Tibial artery (tissue), 4 donors: Measurements from ENCODE around the gene BTBD9.
A peak's percentile ranks its signal among the peaks of the same experiment; 100 is the strongest.

Experiments
- DNase-seq, 2 donors: peaks; one replicate each; pipeline ENCODE4 v3.0.0-alpha.2; 2019
- H3K27ac ChIP-seq, 2 donors: fragments of 200-600 bp; sonication (generic) in 1 of 2; 1 replicate in 1 of 2; 2 replicates in 1 of 2; pipeline ENCODE4 v1.5.1; 2018 to 2019; ENCODE audit warnings: mild to moderate bottlenecking in 1 of 2
- H3K27me3 ChIP-seq, 2 donors: fragments of 200-600 bp; sonication (generic) in 1 of 2; one replicate each; pipeline versions ENCODE4 v1.5.1 to v1.6.0; 2016 to 2019
- H3K36me3 ChIP-seq, 3 donors: fragments of 200-600 bp; sonication (generic) in 2 of 3; one replicate each; pipeline ENCODE4 v1.5.1; 2016 to 2019; ENCODE audit warnings: mild to moderate bottlenecking in 2 of 3
- H3K4me1 ChIP-seq, 4 donors: fragments of 200-600 bp; sonication (generic) in 2 of 4; 1 replicate in 3 of 4; 2 replicates in 1 of 4; pipeline ENCODE4 v1.5.1; 2016 to 2019
- H3K4me3 ChIP-seq, 2 donors: fragments of 200-600 bp; sonication (generic) in 1 of 2; 1 replicate in 1 of 2; 2 replicates in 1 of 2; pipeline ENCODE4 v1.5.1; 2018 to 2019; ENCODE audit warnings: mild to moderate bottlenecking in 2 of 2
- H3K9me3 ChIP-seq, 3 donors: fragments of 200-600 bp; sonication (generic) in 1 of 3; one replicate each; pipeline ENCODE4 v1.5.1; 2016 to 2019
- intact Hi-C: fragments of 100-400 bp; cut with DNase I; formaldehyde crosslinking; loops from one replicate; pipeline ENCODE4 v1.15.0; 2023; ENCODE audit warnings: low total_unique reads
- TF ChIP-seq, protein P1 (sequence below), 2 experiments: fragments of 200-600 bp in 1 of 2; fragments of 450-650 bp in 1 of 2; IDR thresholded peaks; one replicate each; pipeline ENCODE4 v1.5.1; 2017 to 2019; ENCODE audit warnings: antibody characterized with exemption in 2 of 2, mild to moderate bottlenecking in 1 of 2, moderate library complexity in 1 of 2

The BTBD9 gene

DNA sequence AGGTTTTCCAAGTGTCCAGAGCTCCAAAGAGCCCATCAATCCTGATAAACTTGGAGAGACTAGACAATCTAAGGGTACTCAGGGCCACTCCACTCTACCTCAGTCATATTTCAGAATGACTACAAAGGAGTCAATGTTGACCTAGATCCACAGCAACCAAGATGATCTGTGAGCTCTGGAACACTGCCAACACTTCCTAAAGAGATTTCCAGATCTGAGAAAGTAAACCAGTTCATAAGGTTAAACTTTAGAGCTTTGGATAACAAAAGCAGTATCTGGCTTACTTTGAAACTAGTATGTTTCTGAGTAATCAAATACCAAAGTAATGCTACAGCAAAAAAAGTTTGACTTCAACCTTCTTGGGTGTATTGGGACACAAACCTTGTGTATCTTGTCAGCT, 122.7 kb downstream of the BTBD9 start:
- TF ChIP-seq, protein P1, sequence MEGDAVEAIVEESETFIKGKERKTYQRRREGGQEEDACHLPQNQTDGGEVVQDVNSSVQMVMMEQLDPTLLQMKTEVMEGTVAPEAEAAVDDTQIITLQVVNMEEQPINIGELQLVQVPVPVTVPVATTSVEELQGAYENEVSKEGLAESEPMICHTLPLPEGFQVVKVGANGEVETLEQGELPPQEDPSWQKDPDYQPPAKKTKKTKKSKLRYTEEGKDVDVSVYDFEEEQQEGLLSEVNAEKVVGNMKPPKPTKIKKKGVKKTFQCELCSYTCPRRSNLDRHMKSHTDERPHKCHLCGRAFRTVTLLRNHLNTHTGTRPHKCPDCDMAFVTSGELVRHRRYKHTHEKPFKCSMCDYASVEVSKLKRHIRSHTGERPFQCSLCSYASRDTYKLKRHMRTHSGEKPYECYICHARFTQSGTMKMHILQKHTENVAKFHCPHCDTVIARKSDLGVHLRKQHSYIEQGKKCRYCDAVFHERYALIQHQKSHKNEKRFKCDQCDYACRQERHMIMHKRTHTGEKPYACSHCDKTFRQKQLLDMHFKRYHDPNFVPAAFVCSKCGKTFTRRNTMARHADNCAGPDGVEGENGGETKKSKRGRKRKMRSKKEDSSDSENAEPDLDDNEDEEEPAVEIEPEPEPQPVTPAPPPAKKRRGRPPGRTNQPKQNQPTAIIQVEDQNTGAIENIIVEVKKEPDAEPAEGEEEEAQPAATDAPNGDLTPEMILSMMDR (IDR thresholded peaks at IDR 0.05) = no peak
- no peaks in the 10 kb centered on the region for H3K27me3 ChIP-seq
- no peaks in the 10 kb centered on the region for H3K36me3 ChIP-seq
- H3K4me1 ChIP-seq = peaks cover 0 to under 1% (median 0%) of the 10 kb centered on the region in 4 donors
- no peak for DNase-seq
- intact Hi-C loops = no loop called here
- no peak overlapping the region for H3K27ac ChIP-seq
- H3K4me3 ChIP-seq = no peak overlapping the region
- H3K9me3 ChIP-seq = no peaks in the 10 kb centered on the region

DNA sequence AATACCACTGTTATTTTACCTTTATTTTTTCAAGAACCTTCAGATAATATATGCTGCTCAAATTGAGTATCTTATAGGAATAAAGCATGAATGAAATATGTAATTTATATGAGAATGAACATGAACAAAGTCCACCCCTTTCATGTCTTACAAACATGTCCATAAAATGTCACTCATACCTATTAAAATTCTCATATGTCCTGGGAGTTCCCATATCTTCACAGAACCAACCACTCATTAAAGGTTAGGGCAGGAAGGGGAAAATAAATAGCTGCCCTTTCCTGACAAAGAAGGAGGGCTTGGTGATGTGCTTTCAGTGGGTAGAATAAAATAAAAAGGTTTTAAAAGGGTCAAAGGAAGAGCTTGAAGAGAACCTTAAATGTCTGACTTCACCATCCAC, 125.3 kb downstream of the BTBD9 start:
- no peaks in the 10 kb centered on the region for H3K27me3 ChIP-seq
- H3K27ac ChIP-seq = no peak overlapping the region
- DNase-seq = no peak
- H3K36me3 ChIP-seq = no peaks in the 10 kb centered on the region
- H3K9me3 ChIP-seq = no peaks in the 10 kb centered on the region
- H3K4me1 ChIP-seq = peaks cover 0 to 9% (median 3%) of the 10 kb centered on the region in 4 donors
- TF ChIP-seq, protein P1 (IDR thresholded peaks at IDR 0.05) = no peak
- H3K4me3 ChIP-seq = no peak overlapping the region
- intact Hi-C loops = no loop called here

DNA sequence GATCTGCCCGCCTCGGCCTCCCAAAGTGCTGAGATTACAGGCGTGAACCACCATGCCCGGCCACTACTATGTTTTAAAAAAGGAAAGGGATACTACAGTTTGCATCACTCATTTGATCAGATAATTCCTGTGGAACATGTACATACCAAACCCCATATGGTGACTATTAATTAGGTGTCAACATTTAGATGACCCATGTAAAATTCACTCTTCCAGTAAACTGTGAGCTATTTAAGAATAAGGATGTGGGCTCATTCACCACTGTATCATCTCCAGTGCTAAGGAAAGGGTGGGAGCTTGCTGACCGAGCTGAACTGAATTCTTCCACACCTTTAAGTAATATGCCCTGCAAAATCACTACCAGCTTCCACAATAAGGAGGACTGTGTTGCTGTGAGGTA, 127.5 kb downstream of the BTBD9 start:
- no peak for DNase-seq
- TF ChIP-seq, protein P1 (IDR thresholded peaks at IDR 0.05) = no peak
- H3K27ac ChIP-seq = no peak overlapping the region
- H3K4me3 ChIP-seq = no peak overlapping the region
- peaks cover 0 to 27% (median 11%) of the 10 kb centered on the region in 4 donors for H3K4me1 ChIP-seq
- no peaks in the 10 kb centered on the region for H3K9me3 ChIP-seq
- intact Hi-C loops = no loop called here
- no peaks in the 10 kb centered on the region for H3K27me3 ChIP-seq
- H3K36me3 ChIP-seq = no peaks in the 10 kb centered on the region

DNA sequence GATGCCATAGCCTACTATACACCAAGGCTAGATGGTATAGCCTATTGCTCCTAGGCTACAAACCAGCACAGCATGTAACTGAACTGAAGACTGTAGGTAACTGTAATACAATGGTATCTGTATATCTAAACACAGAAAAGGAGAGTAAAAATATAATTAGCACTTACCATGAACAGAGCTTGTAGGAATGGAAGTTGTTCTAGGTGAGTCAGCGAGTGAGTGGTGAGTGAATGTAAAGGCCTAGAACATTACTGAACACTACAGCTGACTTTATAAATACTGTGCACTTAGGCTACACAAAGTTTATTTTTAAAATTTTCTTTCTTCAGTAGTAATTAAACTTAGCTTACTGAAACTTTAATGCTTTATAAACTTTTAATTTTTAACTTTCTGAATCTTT, 129.5 kb downstream of the BTBD9 start:
- Histone ChIP-seq H3K4me1 (peaks cover 0 to 27% (median 11%) of the 10 kb centered on the region in 4 donors), H3K36me3 (no peaks in the 10 kb centered on the region), H3K4me3 (no peak overlapping the region), H3K27me3 (no peaks in the 10 kb centered on the region), H3K9me3 (no peaks in the 10 kb centered on the region), H3K27ac (no peak overlapping the region)
- no peak for DNase-seq
- intact Hi-C loops = no loop called here
- TF ChIP-seq, protein P1 (IDR thresholded peaks at IDR 0.05) = no peak

DNA sequence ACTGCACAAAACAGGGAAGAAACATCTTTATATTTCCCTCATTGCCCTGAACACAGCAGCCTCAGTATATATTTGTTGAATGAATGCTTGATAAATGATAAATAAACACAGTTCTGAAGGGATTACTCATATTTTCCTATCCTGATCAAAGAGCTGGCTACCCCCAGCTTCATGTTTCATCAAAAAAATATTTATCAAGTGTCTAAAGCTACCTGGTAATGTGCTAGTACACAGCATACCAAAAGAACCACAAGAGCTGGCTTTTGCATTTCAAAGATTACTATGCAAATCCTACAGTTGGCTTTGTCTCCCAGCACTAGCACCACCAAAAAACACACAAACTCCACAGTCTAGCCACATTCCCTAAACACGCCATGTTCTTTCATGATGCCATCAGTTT, 130.0 kb downstream of the BTBD9 start:
- peaks cover 0 to 27% (median 11%) of the 10 kb centered on the region in 4 donors for H3K4me1 ChIP-seq
- H3K4me3 ChIP-seq = no peak overlapping the region
- H3K27me3 ChIP-seq = no peaks in the 10 kb centered on the region
- no peaks in the 10 kb centered on the region for H3K9me3 ChIP-seq
- intact Hi-C loops = no loop called here
- no peaks in the 10 kb centered on the region for H3K36me3 ChIP-seq
- H3K27ac ChIP-seq = peak overlapping the region in 1 of 2 donors; percentile 26
- DNase-seq = no peak
- TF ChIP-seq, protein P1 (IDR thresholded peaks at IDR 0.05) = no peak

DNA sequence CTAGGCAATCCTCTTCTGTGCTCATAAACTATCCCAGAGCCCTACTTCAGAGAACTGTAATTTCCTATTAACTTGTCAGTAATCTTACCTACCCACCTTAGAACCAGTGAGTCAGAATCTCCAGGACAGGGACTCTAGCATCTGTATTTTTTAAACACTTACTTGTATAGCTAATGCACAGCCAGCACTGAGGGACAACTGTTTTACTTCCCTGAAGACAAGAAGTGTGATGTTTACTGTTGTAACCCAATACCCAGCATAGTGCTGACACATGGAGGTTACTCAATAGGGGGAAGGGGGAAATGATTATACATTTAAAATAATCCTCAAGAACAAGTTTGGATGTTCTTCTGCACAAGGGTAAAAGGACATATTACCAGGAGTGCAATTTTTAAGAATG, 130.8 kb downstream of the BTBD9 start:
- Histone ChIP-seq H3K9me3 (no peaks in the 10 kb centered on the region), H3K4me3 (no peak overlapping the region), H3K4me1 (peaks cover 0 to 27% (median 11%) of the 10 kb centered on the region in 4 donors), H3K27ac (peak overlapping the region; percentile 1 to 26), H3K27me3 (no peaks in the 10 kb centered on the region), H3K36me3 (no peaks in the 10 kb centered on the region)
- DNase-seq = no peak
- intact Hi-C loops = no loop called here
- TF ChIP-seq, protein P1 (IDR thresholded peaks at IDR 0.05) = no peak
